Uterus (tissue), 4 donors: Measurements from ENCODE around the gene TTC39C. TPM values are rescaled to one million over a fixed set of nuclear protein-coding genes. Genes with fewer than 3 reads are reported as not detected.

ENCODE experiments used
- DNase-seq, 2 donors: peaks; one replicate each; pipeline ENCODE4 v3.0.0-alpha.2; 2019 to 2020
- H3K27ac ChIP-seq, 2 donors: fragments of 200-600 bp; sonication (generic); 1 replicate in 1 of 2; 2 replicates in 1 of 2; pipeline ENCODE4 v1.5.1; 2016 to 2018
- H3K27me3 ChIP-seq, 2 donors: fragments of 200-600 bp; sonication (generic); one replicate each; pipeline ENCODE4 v1.5.1; 2018 to 2019; ENCODE audit warnings: control low read depth in 1 of 2
- H3K36me3 ChIP-seq, 2 donors: fragments of 200-600 bp; sonication (generic); one replicate each; pipeline ENCODE4 v1.5.1; 2019; ENCODE audit warnings: control low read depth in 1 of 2
- H3K4me1 ChIP-seq, 2 donors: fragments of 200-600 bp; sonication (generic); one replicate each; pipeline ENCODE4 v1.5.1; 2018 to 2019; ENCODE audit warnings: control low read depth in 1 of 2
- H3K4me3 ChIP-seq, 2 donors: fragments of 200-600 bp; sonication (generic); 1 replicate in 1 of 2; 2 replicates in 1 of 2; pipeline ENCODE4 v1.5.1; 2018 to 2019; ENCODE audit warnings: mild to moderate bottlenecking in 1 of 2
- H3K9me3 ChIP-seq, 2 donors: fragments of 200-600 bp; sonication (generic); one replicate each; pipeline ENCODE4 v1.5.1; 2019; ENCODE audit warnings: control low read depth in 1 of 2
- POLR2A ChIP-seq, 2 donors: fragments of 450-650 bp; IDR thresholded peaks; one replicate each; pipeline ENCODE4 v1.6.1; 2016; ENCODE audit warnings: antibody characterized with exemption in 2 of 2, mild to moderate bottlenecking in 1 of 2, moderate library complexity in 1 of 2
- intact Hi-C: fragments of 100-400 bp; cut with DNase I; formaldehyde crosslinking; loops from one replicate; pipeline ENCODE4 v1.15.1; 2023; ENCODE audit warnings: low total_unique reads
- small RNA-seq: library from RNA; depleted of rRNA; stranded (forward); fragments of <200 nt; gene quantifications from one replicate; pipeline ENCODE3, GENCODE V24; 2016
- total RNA-seq, 4 donors: library from RNA; depleted of rRNA in 3 of 4; stranded (reverse); fragments of >200 nt in 3 of 4; gene quantifications; one replicate each; pipeline versions ENCODE4 v1.1.0 to v1.2.4, GENCODE V29; 2014 to 2023
- TF ChIP-seq, protein P1 (sequence below), 4 experiments: fragments of 200-600 bp in 2 of 4; fragments of 450-650 bp in 2 of 4; sonication (generic) in 2 of 4; IDR thresholded peaks; one replicate each; pipeline ENCODE4 v1.5.1; 2016 to 2019; ENCODE audit warnings: antibody characterized with exemption in 4 of 4, mild to moderate bottlenecking in 2 of 4, moderate library complexity in 1 of 4
- donor health status: DM: yes; HTN: yes; CAD: no.

The TTC39C gene
- total RNA-seq, 4 donors from 2014 or later, result 25.6 to 50.6 (median 33.5) TPM

- TF ChIP-seq POLR2A (IDR thresholded peaks at IDR 0.05), result no peak
- TF ChIP-seq, protein P1, sequence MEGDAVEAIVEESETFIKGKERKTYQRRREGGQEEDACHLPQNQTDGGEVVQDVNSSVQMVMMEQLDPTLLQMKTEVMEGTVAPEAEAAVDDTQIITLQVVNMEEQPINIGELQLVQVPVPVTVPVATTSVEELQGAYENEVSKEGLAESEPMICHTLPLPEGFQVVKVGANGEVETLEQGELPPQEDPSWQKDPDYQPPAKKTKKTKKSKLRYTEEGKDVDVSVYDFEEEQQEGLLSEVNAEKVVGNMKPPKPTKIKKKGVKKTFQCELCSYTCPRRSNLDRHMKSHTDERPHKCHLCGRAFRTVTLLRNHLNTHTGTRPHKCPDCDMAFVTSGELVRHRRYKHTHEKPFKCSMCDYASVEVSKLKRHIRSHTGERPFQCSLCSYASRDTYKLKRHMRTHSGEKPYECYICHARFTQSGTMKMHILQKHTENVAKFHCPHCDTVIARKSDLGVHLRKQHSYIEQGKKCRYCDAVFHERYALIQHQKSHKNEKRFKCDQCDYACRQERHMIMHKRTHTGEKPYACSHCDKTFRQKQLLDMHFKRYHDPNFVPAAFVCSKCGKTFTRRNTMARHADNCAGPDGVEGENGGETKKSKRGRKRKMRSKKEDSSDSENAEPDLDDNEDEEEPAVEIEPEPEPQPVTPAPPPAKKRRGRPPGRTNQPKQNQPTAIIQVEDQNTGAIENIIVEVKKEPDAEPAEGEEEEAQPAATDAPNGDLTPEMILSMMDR (IDR thresholded peaks at IDR 0.05), result no peak
- H3K9me3 ChIP-seq, result no peaks in the 10 kb centered on the region
- intact Hi-C loops, result no loop called here
Observed at GRCh38 chr18:24177499-24178133, 163.1 kb downstream of the TTC39C start.

DNA sequence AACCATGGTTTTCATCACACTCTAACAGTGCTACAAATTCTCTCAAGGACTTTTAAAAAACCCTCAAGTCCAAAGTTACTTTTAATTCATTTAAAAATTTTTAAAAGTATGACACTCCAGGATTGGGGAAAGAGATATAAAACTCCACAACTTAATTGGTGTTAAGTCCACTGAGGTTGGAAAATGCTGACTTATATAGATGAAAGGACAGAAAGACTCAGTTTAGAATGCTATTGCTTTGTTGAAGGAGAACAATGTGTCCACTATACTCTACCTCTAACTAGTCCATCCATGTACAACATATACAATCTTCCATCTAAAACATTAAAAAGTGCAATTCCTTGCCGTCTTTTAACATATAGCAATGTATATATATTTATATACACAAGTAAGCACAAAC is 165.5 kb downstream of the TTC39C start:
- Histone ChIP-seq H3K4me1 (no peaks in the 10 kb centered on the region), H3K4me3 (no peak overlapping the region), H3K27me3 (no peaks in the 10 kb centered on the region), H3K9me3 (no peaks in the 10 kb centered on the region), H3K27ac (no peak overlapping the region), H3K36me3 (no peaks in the 10 kb centered on the region)
- no peak for DNase-seq
- intact Hi-C loops, result no loop called here
- TF ChIP-seq, protein P1 (IDR thresholded peaks at IDR 0.05), result no peak
- no peak for TF ChIP-seq POLR2A (IDR thresholded peaks at IDR 0.05)

More at GRCh38 chr18:24177499-24178133, 163.1 kb downstream of the TTC39C start:
- no peak overlapping the region for H3K27ac ChIP-seq
- no peaks in the 10 kb centered on the region for H3K27me3 ChIP-seq
- H3K4me3 ChIP-seq, result no peak overlapping the region
- H3K36me3 ChIP-seq, result no peaks in the 10 kb centered on the region
- H3K4me1 ChIP-seq, result no peaks in the 10 kb centered on the region
- no peak for DNase-seq

DNA sequence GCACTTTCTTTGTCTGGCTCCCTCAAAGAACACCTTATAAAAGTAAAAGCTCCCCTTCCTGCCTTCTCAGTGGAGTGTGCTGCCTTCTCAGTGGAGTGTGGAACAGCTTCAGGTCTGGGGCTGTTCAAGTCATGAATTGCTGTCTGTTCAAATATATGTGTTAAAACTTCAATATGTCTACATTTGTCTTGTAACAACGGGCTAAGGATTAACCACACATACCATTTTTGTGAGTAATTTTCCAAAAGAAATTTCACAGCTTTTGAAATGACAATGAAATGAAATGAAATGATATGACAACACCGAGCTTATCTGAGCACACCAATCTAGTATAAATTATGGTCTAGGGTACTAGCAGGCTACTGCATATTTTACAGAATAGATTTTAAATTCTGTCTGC is 167.3 kb downstream of the TTC39C start:
- no peak for DNase-seq
- Histone ChIP-seq H3K4me1 (no peaks in the 10 kb centered on the region), H3K9me3 (no peaks in the 10 kb centered on the region), H3K27me3 (no peaks in the 10 kb centered on the region), H3K36me3 (no peaks in the 10 kb centered on the region), H3K4me3 (no peak overlapping the region), H3K27ac (no peak overlapping the region)
- TF ChIP-seq POLR2A (IDR thresholded peaks at IDR 0.05), result no peak
- intact Hi-C loops, result no loop called here

Small RNAs within 50 kb of the gene (small RNA-seq; reads per million reads assigned to genes)
- not detected for gene RF00017
- gene RNA5SP452, result 0.24 reads per million
- gene RNU5A-6P, result not detected

Other genes with a start within 250 kb of the TTC39C start
- gene CABYR, start 124.3 kb downstream of the TTC39C start, total RNA-seq, result 1 to 10 TPM in 2 of 4 donors, not detected in 2; 2.0 to 4.4 TPM